Esophagus (tissue), 2 donors: ENCODE data around the gene SUSD6. TPM values are rescaled to one million over a fixed set of nuclear protein-coding genes. Genes with fewer than 3 reads are reported as not detected.

ENCODE experiments used
- H3K27ac ChIP-seq, 2 donors: one replicate each; pipeline ENCODE4 v1.5.1; 2013; ENCODE audit warnings: low read depth in 2 of 2, mild to moderate bottlenecking in 2 of 2, inconsistent platforms in 1 of 2, low read length in 1 of 2, moderate library complexity in 1 of 2
- H3K27me3 ChIP-seq, 2 donors: one replicate each; pipeline ENCODE4 v1.6.1; 2013; ENCODE audit warnings: low read length in 2 of 2, control low read depth in 1 of 2, mild to moderate bottlenecking in 1 of 2; ENCODE audit not compliant: insufficient read depth in 2 of 2, control insufficient read depth in 1 of 2
- H3K36me3 ChIP-seq, 2 donors: one replicate each; pipeline ENCODE4 v1.6.1; 2013; ENCODE audit warnings: low read length in 1 of 2; ENCODE audit not compliant: control insufficient read depth in 2 of 2, insufficient read depth in 2 of 2
- H3K4me1 ChIP-seq, 2 donors: one replicate each; pipeline ENCODE4 v1.6.1; 2013; ENCODE audit warnings: low read length in 1 of 2; ENCODE audit not compliant: control insufficient read depth in 2 of 2, insufficient read depth in 2 of 2
- H3K4me3 ChIP-seq, 2 donors: one replicate each; pipeline ENCODE4 v1.5.1; 2013; ENCODE audit warnings: low read length in 2 of 2, mild to moderate bottlenecking in 2 of 2, low read depth in 1 of 2, moderate library complexity in 1 of 2
- H3K9me3 ChIP-seq, 2 donors: one replicate each; pipeline ENCODE4 v1.6.1; 2013; ENCODE audit warnings: mild to moderate bottlenecking in 2 of 2, low read depth in 1 of 2, low read length in 1 of 2, moderate library complexity in 1 of 2; ENCODE audit not compliant: control insufficient read depth in 2 of 2, insufficient read depth in 1 of 2
- WGBS, 2 donors: extraction: QIAGEN DNeasy Blood & Tissue Kit; methylation state at CpG; one replicate each; pipeline ENCODE4 v1.1.7; 2013; 5-methylcytosine and 5-hydroxymethylcytosine counted together
- polyA plus RNA-seq, 2 donors: library from polyadenylated mRNA; stranded (reverse); fragments of 200-250 nt; gene quantifications; one replicate each; pipeline ENCODE4 v1.2.3, GENCODE V29; 2013
- donor health status: healthy with polysubstance abuse.
- donor health status: Bipolar disorder and iron deficiency.

The SUSD6 gene
- polyA plus RNA-seq, 2 donors = 16.2 to 30.3 TPM

GRCh38 chr14:69700575-69700974 lies 89.2 kb downstream of the SUSD6 start:
- no peaks in the 10 kb centered on the region for H3K9me3 ChIP-seq
- no peak overlapping the region for H3K4me3 ChIP-seq
- H3K4me1 ChIP-seq = peaks cover 5 to 6% of the 10 kb centered on the region in 2 donors
- 81 to 86% methylated on average over 2 of the region's 2 CpGs for WGBS, 2 donors
- H3K27ac ChIP-seq = no peak overlapping the region
- H3K36me3 ChIP-seq = peaks cover under 1 to 14% of the 10 kb centered on the region in 2 donors
- no peaks in the 10 kb centered on the region for H3K27me3 ChIP-seq

GRCh38 chr14:69701291-69701690 lies 89.9 kb downstream of the SUSD6 start:
- 79 to 88% methylated on average over 4 of the region's 4 CpGs for WGBS, 2 donors
- Histone ChIP-seq H3K27ac (no peak overlapping the region), H3K27me3 (no peaks in the 10 kb centered on the region), H3K9me3 (no peaks in the 10 kb centered on the region), H3K36me3 (peaks cover 2 to 14% of the 10 kb centered on the region in 2 donors), H3K4me1 (peaks cover 2 to 6% of the 10 kb centered on the region in 2 donors), H3K4me3 (no peak overlapping the region)

GRCh38 chr14:69701857-69702256 lies 90.5 kb downstream of the SUSD6 start:
- Histone ChIP-seq H3K27me3 (no peaks in the 10 kb centered on the region), H3K4me1 (peaks cover 2 to 5% of the 10 kb centered on the region in 2 donors), H3K4me3 (no peak overlapping the region), H3K36me3 (peaks cover 2 to 14% of the 10 kb centered on the region in 2 donors), H3K9me3 (no peaks in the 10 kb centered on the region), H3K27ac (peak overlapping the region in 1 of 2 donors; percentile 47)
- 57 to 67% methylated on average over 3 of the region's 3 CpGs for WGBS, 2 donors

GRCh38 chr14:69703047-69704039 lies 91.9 kb downstream of the SUSD6 start:
- Histone ChIP-seq H3K27ac (peak overlapping the region; percentile 30 to 56), H3K4me3 (no peak overlapping the region)
- 73% methylated on average over 12 of the region's 12 CpGs for WGBS, 2 donors

GRCh38 chr14:69704319-69704718 lies 92.9 kb downstream of the SUSD6 start:
- Histone ChIP-seq H3K9me3 (no peaks in the 10 kb centered on the region), H3K27me3 (no peaks in the 10 kb centered on the region), H3K27ac (no peak overlapping the region), H3K4me3 (no peak overlapping the region), H3K4me1 (peaks cover 2 to 5% of the 10 kb centered on the region in 2 donors), H3K36me3 (peaks cover 6 to 19% of the 10 kb centered on the region in 2 donors)
- WGBS, 2 donors = 90 to 93% methylated on average over 5 of the region's 5 CpGs

More at GRCh38 chr14:69703047-69704039, 91.9 kb downstream of the SUSD6 start:
- Histone ChIP-seq H3K4me1 (peaks cover 2 to 5% of the 10 kb centered on the region in 2 donors), H3K9me3 (no peaks in the 10 kb centered on the region), H3K27me3 (no peaks in the 10 kb centered on the region), H3K36me3 (peaks cover 6 to 14% of the 10 kb centered on the region in 2 donors)

GRCh38 chr14:69705706-69706105 lies 94.3 kb downstream of the SUSD6 start:
- Histone ChIP-seq H3K27me3 (no peaks in the 10 kb centered on the region), H3K27ac (no peak overlapping the region), H3K36me3 (peaks cover 6 to 20% of the 10 kb centered on the region in 2 donors), H3K4me1 (peaks cover 2 to 5% of the 10 kb centered on the region in 2 donors), H3K4me3 (no peak overlapping the region), H3K9me3 (no peaks in the 10 kb centered on the region)
- 77 to 86% methylated on average over 2 of the region's 2 CpGs for WGBS, 2 donors

GRCh38 chr14:69708049-69708448 lies 96.7 kb downstream of the SUSD6 start:
- H3K27ac ChIP-seq = no peak overlapping the region
- no peak overlapping the region for H3K4me3 ChIP-seq
- H3K36me3 ChIP-seq = peaks cover 14 to 31% of the 10 kb centered on the region in 2 donors
- no peaks in the 10 kb centered on the region for H3K27me3 ChIP-seq
- WGBS, 2 donors = 92 to 96% methylated on average over 1 of the region's 1 CpG
- H3K4me1 ChIP-seq = peaks cover 8 to 23% of the 10 kb centered on the region in 2 donors
- H3K9me3 ChIP-seq = no peaks in the 10 kb centered on the region

GRCh38 chr14:69708586-69709560 lies 97.5 kb downstream of the SUSD6 start:
- Histone ChIP-seq H3K27ac (no peak overlapping the region), H3K36me3 (peaks cover 14 to 24% of the 10 kb centered on the region in 2 donors)

GRCh38 chr14:69710378-69710777 lies 99.0 kb downstream of the SUSD6 start:
- peaks cover 13 to 23% of the 10 kb centered on the region in 2 donors for H3K4me1 ChIP-seq
- H3K27ac ChIP-seq = no peak overlapping the region
- H3K27me3 ChIP-seq = no peaks in the 10 kb centered on the region
- 63 to 64% methylated on average over 1 of the region's 1 CpG for WGBS, 2 donors
- H3K36me3 ChIP-seq = peaks cover 14 to 17% of the 10 kb centered on the region in 2 donors
- H3K9me3 ChIP-seq = no peaks in the 10 kb centered on the region
- H3K4me3 ChIP-seq = no peak overlapping the region

More at GRCh38 chr14:69708586-69709560, 97.5 kb downstream of the SUSD6 start:
- H3K27me3 ChIP-seq = no peaks in the 10 kb centered on the region
- no peaks in the 10 kb centered on the region for H3K9me3 ChIP-seq
- 77 to 80% methylated on average over 12 of the region's 12 CpGs for WGBS, 2 donors
- H3K4me3 ChIP-seq = no peak overlapping the region
- peaks cover 10 to 26% of the 10 kb centered on the region in 2 donors for H3K4me1 ChIP-seq
